Measurements from ENCODE around the gene STH. TPM values are rescaled to one million over a fixed set of nuclear protein-coding genes. Genes with fewer than 3 reads are reported as not detected.

STH gene
- total and polyA plus RNA-seq, 9 of the 15 experiments (the other 6 are each of a cell fraction or from before 2014, with no cell fraction given): not detected

DNA sequence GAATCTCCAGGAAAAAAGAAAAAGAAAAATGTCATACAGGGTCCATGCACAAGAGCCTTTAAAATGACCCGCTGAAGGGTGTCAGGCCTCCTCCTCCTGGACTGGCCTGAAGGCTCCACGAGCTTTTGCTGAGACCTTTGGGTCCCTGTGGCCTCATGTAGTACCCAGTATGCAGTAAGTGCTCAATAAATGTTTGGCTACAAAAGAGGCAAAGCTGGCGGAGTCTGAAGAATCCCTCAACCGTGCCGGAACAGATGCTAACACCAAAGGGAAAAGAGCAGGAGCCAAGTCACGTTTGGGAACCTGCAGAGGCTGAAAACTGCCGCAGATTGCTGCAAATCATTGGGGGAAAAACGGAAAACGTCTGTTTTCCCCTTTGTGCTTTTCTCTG is 845 bp downstream of the STH start:
- BruUV-seq (replicated peaks): no TSS peak
- H3K27ac ChIP-seq (ENCODE audit: extremely low read depth, low read depth, low read length): no peak overlapping the region
- no peaks in the 10 kb centered on the region for H3K79me2 ChIP-seq (ENCODE audit: control insufficient read depth, insufficient read depth, low read length)
- no peaks in the 10 kb centered on the region for H3K9me3 ChIP-seq (replicated peaks; ENCODE audit: control insufficient read depth, insufficient read depth, low read depth, low read length)
- intact Hi-C loops (cut with micrococcal nuclease) (no loop called here), in situ Hi-C loops (cut with MboI) (loop anchor here (5.0 to 25.0 kb wide), 3 partner anchors 217 to 837 kb away; no protein-coding TSS in a partner anchor)
- TF ChIP-seq ZKSCAN8 (CRISPR knock-in tag; IDR thresholded peaks at IDR 0.05) (0 out of 2 replicates have a peak, but pooled peaks have one; percentile 54), NFATC3 (IDR thresholded peaks at IDR 0.05) (no peak), ZNF175 (CRISPR knock-in tag; IDR thresholded peaks at IDR 0.05; ENCODE audit: low read depth) (no peak)
- H4K20me1 ChIP-seq (replicated peaks; ENCODE audit: control insufficient read depth, insufficient read depth, low read length): no peaks in the 10 kb centered on the region
- no peak overlapping the region for H3K9ac ChIP-seq (ENCODE audit: insufficient read depth in 1 of 2, low read depth in 2 of 2, low read length in 2 of 2)
- H3K9me1 ChIP-seq (ENCODE audit: control insufficient read depth, insufficient read depth, low read length): no peaks in the 10 kb centered on the region
- FAIRE-seq: no peak
- POLR2A ChIA-PET: interaction anchor here (1.1 kb wide), 1 partner anchor 9 kb away, joined by 3 read pairs; no protein-coding TSS in a partner anchor
- no peak for DNase-seq (ENCODE audit: extremely low read depth in 1 of 4, low spot score in 3 of 4)
- 41% methylated on average over 9 of the region's 9 CpGs for WGBS (ENCODE audit: insufficient coverage, low coverage, missing lambda C conversion rate)
- no peak overlapping the region for H3K4me3 ChIP-seq
- CTCF ChIA-PET (ENCODE audit: low intra/inter-chr PET ratio): no interaction called here
- ATAC-seq: no peak
- H3K36me3 ChIP-seq (ENCODE audit: control insufficient read depth, insufficient read depth, low read length): no peaks in the 10 kb centered on the region
- H3K4me2 ChIP-seq (ENCODE audit: insufficient read depth, low read length): no peak overlapping the region
- H3K27me3 ChIP-seq (ENCODE audit: control insufficient read depth in 2 of 2, insufficient read depth in 2 of 2, low read length in 2 of 2): no peaks in the 10 kb centered on the region
- H2AFZ ChIP-seq (ENCODE audit: low read depth, low read length): no peak overlapping the region
- peaks cover 0 to 18% of the 10 kb centered on the region in 2 experiments; a peak in 2 of 5 replicates for H3K4me1 ChIP-seq (replicated peaks in 1 of 2; ENCODE audit: control insufficient read depth in 2 of 2, insufficient read depth in 2 of 2, low read length in 2 of 2)

DNA sequence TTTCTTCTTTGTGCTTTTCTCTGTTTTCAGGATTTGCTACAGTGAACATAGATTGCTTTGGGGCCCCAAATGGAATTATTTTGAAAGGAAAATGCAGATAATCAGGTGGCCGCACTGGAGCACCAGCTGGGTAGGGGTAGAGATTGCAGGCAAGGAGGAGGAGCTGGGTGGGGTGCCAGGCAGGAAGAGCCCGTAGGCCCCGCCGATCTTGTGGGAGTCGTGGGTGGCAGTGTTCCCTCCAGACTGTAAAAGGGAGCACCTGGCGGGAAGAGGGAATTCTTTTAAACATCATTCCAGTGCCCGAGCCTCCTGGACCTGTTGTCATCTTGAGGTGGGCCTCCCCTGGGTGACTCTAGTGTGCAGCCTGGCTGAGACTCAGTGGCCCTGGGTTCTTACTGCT is 1.2 kb downstream of the STH start:
- ATAC-seq (no peak), DNase-seq (ENCODE audit: extremely low read depth in 1 of 4, low spot score in 3 of 4) (no peak), FAIRE-seq (no peak)
- Histone ChIP-seq H3K4me1 (replicated peaks in 1 of 2; ENCODE audit: control insufficient read depth in 2 of 2, insufficient read depth in 2 of 2, low read length in 2 of 2) (peaks cover 0 to 18% of the 10 kb centered on the region in 2 experiments; a peak in 2 of 5 replicates), H3K9me1 (ENCODE audit: control insufficient read depth, insufficient read depth, low read length) (no peaks in the 10 kb centered on the region), H3K9ac (ENCODE audit: insufficient read depth in 1 of 2, low read depth in 2 of 2, low read length in 2 of 2) (peak overlapping the region in 1 of 2 experiments; percentile 65; a peak in 1 of 4 replicates), H3K9me3 (replicated peaks; ENCODE audit: control insufficient read depth, insufficient read depth, low read depth, low read length) (no peaks in the 10 kb centered on the region), H4K20me1 (replicated peaks; ENCODE audit: control insufficient read depth, insufficient read depth, low read length) (no peaks in the 10 kb centered on the region), H2AFZ (ENCODE audit: low read depth, low read length) (no peak overlapping the region), H3K27me3 (ENCODE audit: control insufficient read depth in 2 of 2, insufficient read depth in 2 of 2, low read length in 2 of 2) (no peaks in the 10 kb centered on the region), H3K79me2 (ENCODE audit: control insufficient read depth, insufficient read depth, low read length) (no peaks in the 10 kb centered on the region), H3K27ac (ENCODE audit: extremely low read depth, low read depth, low read length) (no peak overlapping the region), H3K36me3 (ENCODE audit: control insufficient read depth, insufficient read depth, low read length) (no peaks in the 10 kb centered on the region), H3K4me2 (ENCODE audit: insufficient read depth, low read length) (no peak overlapping the region), H3K4me3 (no peak overlapping the region)
- CTCF ChIA-PET (ENCODE audit: low intra/inter-chr PET ratio): interaction anchor here (0.6 kb wide), 1 partner anchor 208 kb away, joined by 4 read pairs; no protein-coding TSS in a partner anchor
- in situ Hi-C loops (cut with MboI): loop anchor here (5.0 to 10.0 kb wide), 2 partner anchors 217 to 285 kb away; no protein-coding TSS in a partner anchor
- intact Hi-C loops (cut with micrococcal nuclease): no loop called here
- POLR2A ChIA-PET: interaction anchor here (1.0 to 1.1 kb wide), 2 partner anchors 9 to 93 kb away, joined by 3 read pairs; no protein-coding TSS in a partner anchor
- BruUV-seq (replicated peaks): no TSS peak
- WGBS (ENCODE audit: insufficient coverage, low coverage, missing lambda C conversion rate): 71% methylated on average over 7 of the region's 7 CpGs
- TF ChIP-seq NCOA2 (IDR thresholded peaks at IDR 0.05; ENCODE audit: partially characterized antibody in 2 of 2) (no peak), SMAD2 (IDR thresholded peaks at IDR 0.05; ENCODE audit: low read depth, low read length) (no peak), SNRNP70 (optimal IDR thresholded peaks at IDR 0.05; ENCODE audit: low read depth, low read length) (no peak), SOX6 (IDR thresholded peaks at IDR 0.05) (no peak), CEBPB (tag; IDR thresholded peaks at IDR 0.05) (no peak), SP1 (CRISPR knock-in tag; IDR thresholded peaks at IDR 0.05) (no peak), ELF1 (tag; IDR thresholded peaks at IDR 0.05) (no peak), NFIC (IDR thresholded peaks at IDR 0.05) (no peak), NFYB (IDR thresholded peaks at IDR 0.05; ENCODE audit: extremely low read depth, insufficient read length) (no peak), HLTF (IDR thresholded peaks at IDR 0.05) (no peak), HCFC1 (IDR thresholded peaks at IDR 0.05; ENCODE audit: low read depth, low read length) (no peak)
- TF ChIP-seq, protein P1, sequence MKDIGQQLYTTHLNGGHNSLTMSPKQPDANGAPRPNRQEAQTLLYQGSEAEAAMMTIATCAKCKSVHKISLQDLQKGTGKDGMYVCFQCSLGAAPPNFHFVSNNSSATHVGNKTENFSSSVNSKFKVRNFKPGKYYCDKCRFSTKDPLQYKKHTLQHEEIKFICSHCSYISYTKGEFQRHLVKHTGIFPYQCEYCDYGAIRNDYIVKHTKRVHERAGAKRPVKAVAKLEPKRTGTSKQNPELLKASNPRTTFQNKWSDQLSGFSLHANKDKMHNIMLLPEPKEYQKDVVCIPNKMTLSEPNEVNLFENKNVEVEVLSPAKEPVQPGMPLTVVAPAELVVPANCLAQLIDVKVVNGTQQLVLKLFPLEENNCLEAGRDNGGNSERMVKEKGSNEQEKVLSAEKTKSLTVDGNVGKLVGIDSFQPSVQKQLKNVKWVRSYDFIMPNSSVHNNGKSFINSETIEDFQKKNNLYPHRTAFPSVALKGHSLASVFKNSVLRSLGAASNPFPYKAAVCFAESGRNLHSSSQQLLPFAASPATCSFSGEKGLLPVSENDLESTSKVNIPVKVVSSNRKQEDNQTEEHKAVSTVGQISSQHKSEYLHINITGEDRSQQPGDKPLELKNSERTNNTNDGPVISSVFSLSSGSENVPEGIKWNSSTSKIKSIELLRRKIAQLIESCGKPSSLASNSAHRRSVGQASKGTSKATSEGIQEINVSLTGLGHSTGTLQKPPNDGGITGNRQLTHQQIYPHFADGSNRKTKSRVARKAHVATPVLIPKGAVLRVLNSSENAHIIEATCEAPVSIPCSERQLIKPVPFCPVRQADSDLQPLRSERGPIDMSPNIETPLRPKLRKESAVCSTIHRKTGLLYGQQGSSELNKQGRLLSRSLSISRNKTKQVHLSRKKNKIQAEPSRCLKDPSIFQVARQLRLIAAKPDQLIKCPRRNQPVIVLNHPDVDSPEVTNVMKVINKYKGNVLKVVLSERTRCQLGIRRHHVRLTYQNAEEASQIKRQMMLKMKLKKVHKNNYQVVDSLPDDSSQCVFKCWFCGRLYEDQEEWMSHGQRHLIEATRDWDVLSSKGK (CRISPR knock-in tag; IDR thresholded peaks at IDR 0.05): no peak

Measured in K562 (cell line).